ENCODE data around the gene KIF5C. TPM values are rescaled to one million over a fixed set of nuclear protein-coding genes. Genes with fewer than 3 reads are reported as not detected.
"Not testable (repeated sequence)": the region's sequence is repeated elsewhere in the genome, so short reads cannot be mapped to it uniquely, and the experiment has no call there.

The KIF5C gene
- total RNA-seq, 1 donor from 2014 or later, result 0.47 TPM

GRCh38 chr2:148842050-148842449 is 33.0 kb upstream of the KIF5C start:
- intact Hi-C loops (cut with micrococcal nuclease), result no loop called here
- H3K27ac ChIP-seq (replicated peaks), result no peak overlapping the region

DNA sequence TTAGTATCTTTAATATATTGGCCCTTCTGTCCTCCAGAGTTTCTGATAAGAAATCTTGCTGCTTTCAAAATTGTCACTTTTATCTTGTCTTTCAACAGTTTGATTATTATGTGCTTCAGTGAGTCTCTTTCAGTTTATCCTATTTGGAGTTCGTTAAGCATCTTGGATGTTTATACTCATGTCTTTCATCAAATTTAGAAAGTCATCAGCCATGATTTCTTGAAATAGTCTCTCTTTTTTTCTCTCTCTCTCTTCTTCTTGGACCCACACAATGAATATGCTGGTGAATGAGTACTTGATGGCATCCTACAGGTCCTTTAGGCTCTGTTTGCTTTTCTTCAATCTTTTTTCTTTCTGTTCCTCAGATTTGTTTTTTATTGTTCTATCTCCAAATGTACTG is 26.9 kb upstream of the KIF5C start:
- intact Hi-C loops (cut with micrococcal nuclease), result no loop called here
- peaks cover 11% of the 10 kb centered on the region for H3K27me3 ChIP-seq (ENCODE audit: low read depth)
- no peak for DNase-seq
- no peaks in the 10 kb centered on the region for H3K36me3 ChIP-seq
- H3K9me3 ChIP-seq (replicated peaks), result peaks cover 44% of the 10 kb centered on the region
- TF ChIP-seq, protein P1, sequence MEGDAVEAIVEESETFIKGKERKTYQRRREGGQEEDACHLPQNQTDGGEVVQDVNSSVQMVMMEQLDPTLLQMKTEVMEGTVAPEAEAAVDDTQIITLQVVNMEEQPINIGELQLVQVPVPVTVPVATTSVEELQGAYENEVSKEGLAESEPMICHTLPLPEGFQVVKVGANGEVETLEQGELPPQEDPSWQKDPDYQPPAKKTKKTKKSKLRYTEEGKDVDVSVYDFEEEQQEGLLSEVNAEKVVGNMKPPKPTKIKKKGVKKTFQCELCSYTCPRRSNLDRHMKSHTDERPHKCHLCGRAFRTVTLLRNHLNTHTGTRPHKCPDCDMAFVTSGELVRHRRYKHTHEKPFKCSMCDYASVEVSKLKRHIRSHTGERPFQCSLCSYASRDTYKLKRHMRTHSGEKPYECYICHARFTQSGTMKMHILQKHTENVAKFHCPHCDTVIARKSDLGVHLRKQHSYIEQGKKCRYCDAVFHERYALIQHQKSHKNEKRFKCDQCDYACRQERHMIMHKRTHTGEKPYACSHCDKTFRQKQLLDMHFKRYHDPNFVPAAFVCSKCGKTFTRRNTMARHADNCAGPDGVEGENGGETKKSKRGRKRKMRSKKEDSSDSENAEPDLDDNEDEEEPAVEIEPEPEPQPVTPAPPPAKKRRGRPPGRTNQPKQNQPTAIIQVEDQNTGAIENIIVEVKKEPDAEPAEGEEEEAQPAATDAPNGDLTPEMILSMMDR (IDR thresholded peaks at IDR 0.05; ENCODE audit: borderline replicate concordance), result no peak
- no peak overlapping the region for H3K27ac ChIP-seq (replicated peaks)
- H3K4me1 ChIP-seq, result no peaks in the 10 kb centered on the region
- no peak overlapping the region for H3K4me3 ChIP-seq

More at GRCh38 chr2:148842050-148842449, 33.0 kb upstream of the KIF5C start:
- peaks cover 37% of the 10 kb centered on the region for H3K9me3 ChIP-seq (replicated peaks)
- DNase-seq, result no peak
- no peaks in the 10 kb centered on the region for H3K4me1 ChIP-seq
- H3K4me3 ChIP-seq, result no peak overlapping the region
- no peaks in the 10 kb centered on the region for H3K27me3 ChIP-seq (ENCODE audit: low read depth)
- H3K36me3 ChIP-seq, result no peaks in the 10 kb centered on the region
- TF ChIP-seq, protein P1 (IDR thresholded peaks at IDR 0.05; ENCODE audit: borderline replicate concordance), result no peak

GRCh38 chr2:148853458-148853857 is 21.6 kb upstream of the KIF5C start:
- no peaks in the 10 kb centered on the region for H3K4me1 ChIP-seq
- no peak overlapping the region for H3K27ac ChIP-seq (replicated peaks)
- H3K4me3 ChIP-seq, result no peak overlapping the region
- intact Hi-C loops (cut with micrococcal nuclease), result no loop called here
- H3K36me3 ChIP-seq, result no peaks in the 10 kb centered on the region
- H3K9me3 ChIP-seq (replicated peaks), result peaks cover 13% of the 10 kb centered on the region
- DNase-seq, result no peak
- TF ChIP-seq, protein P1 (IDR thresholded peaks at IDR 0.05; ENCODE audit: borderline replicate concordance), result no peak
- peaks cover 37% of the 10 kb centered on the region for H3K27me3 ChIP-seq (ENCODE audit: low read depth)

- Histone ChIP-seq H3K4me1 (no peaks in the 10 kb centered on the region), H3K4me3 (no peak overlapping the region), H3K9me3 (replicated peaks) (no peaks in the 10 kb centered on the region), H3K27ac (replicated peaks) (no peak overlapping the region), H3K36me3 (no peaks in the 10 kb centered on the region), H3K27me3 (ENCODE audit: low read depth) (peaks cover 20% of the 10 kb centered on the region)
- intact Hi-C loops (cut with micrococcal nuclease), result no loop called here
- TF ChIP-seq, protein P1 (IDR thresholded peaks at IDR 0.05; ENCODE audit: borderline replicate concordance), result no peak
- DNase-seq, result no peak
Measured at GRCh38 chr2:148860037-148860436, 15.0 kb upstream of the KIF5C start.

DNA sequence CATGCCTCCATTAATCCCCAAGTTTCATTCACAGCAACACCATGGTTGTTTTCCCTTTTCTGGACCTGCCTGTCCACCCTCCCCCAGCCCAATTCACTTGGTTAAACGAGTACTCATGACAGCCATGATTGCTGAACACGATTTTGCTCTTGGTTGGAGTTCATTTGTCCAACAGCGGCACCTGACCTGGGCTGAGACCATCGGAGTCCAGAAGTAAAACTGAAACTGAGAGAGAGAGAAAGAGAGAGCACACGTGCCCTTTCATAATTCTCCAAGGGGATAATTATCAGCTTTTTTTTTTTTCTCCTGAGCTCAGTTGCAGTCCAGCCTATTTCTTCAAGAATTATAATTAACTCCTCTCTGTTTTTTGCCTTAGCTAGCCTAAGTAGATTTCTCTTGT is 13.7 kb upstream of the KIF5C start:
- TF ChIP-seq, protein P1 (IDR thresholded peaks at IDR 0.05; ENCODE audit: borderline replicate concordance), result no peak
- no peaks in the 10 kb centered on the region for H3K9me3 ChIP-seq (replicated peaks)
- H3K4me1 ChIP-seq, result no peaks in the 10 kb centered on the region
- H3K36me3 ChIP-seq, result no peaks in the 10 kb centered on the region
- H3K27me3 ChIP-seq (ENCODE audit: low read depth), result peaks cover 16% of the 10 kb centered on the region
- intact Hi-C loops (cut with micrococcal nuclease), result no loop called here
- no peak overlapping the region for H3K27ac ChIP-seq (replicated peaks)
- H3K4me3 ChIP-seq, result no peak overlapping the region
- no peak for DNase-seq

DNA sequence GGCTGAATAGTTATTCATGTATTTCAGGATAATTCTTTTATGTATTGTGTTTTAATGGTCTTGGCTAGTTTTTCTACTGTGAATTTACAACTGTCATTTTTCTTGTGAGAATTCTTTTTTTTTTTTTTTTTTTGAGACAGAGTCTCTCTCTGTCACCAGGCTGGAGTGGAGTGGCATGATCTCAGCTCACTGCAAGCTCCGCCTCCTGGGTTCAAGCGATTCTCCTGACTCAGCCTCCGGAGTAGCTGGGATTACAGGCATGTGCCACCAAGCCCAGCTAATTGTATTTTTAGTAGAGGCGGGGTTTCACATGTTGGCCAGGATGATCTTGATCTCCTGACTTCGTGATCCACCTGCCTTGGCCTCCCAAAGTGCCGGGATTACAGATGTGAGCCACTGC is 12.5 kb upstream of the KIF5C start:
- H3K27ac ChIP-seq (replicated peaks); H3K9me3 ChIP-seq (replicated peaks); DNase-seq; H3K4me3 ChIP-seq; H3K36me3 ChIP-seq; H3K4me1 ChIP-seq; intact Hi-C loops (cut with micrococcal nuclease): not testable (repeated sequence)
- peaks cover 22% of the 10 kb centered on the region for H3K27me3 ChIP-seq (ENCODE audit: low read depth)

Measured in left ventricle myocardium inferior (tissue), 1 donor.